Memory B cell (primary cell): ENCODE measurements around the gene IL12RB2.
"Not testable (repeated sequence)": the region's sequence is repeated elsewhere in the genome, so short reads cannot be mapped to it uniquely, and the experiment has no call there.

Source experiments
- ATAC-seq: fragments of 150-1000 bp; cut with Tn5 transposase; 2 replicates; pipeline ENCODE4 v1.10.0; 2021; ENCODE audit warnings: low read depth, mild to moderate bottlenecking, moderate library complexity
- DNase-seq, 2 donors: peaks; one replicate each; pipeline ENCODE4 v3.0.0; 2022; ENCODE audit warnings: low spot score in 2 of 2
- H3K27ac Mint-ChIP-seq: one replicate; pipeline ENCODE4 v1.8.0; 2022; ENCODE audit warnings: mild to moderate bottlenecking, moderate library complexity, mixed read lengths
- H3K27me3 Mint-ChIP-seq: one replicate; pipeline ENCODE4 v1.8.0; 2022; ENCODE audit warnings: mixed read lengths
- H3K36me3 Mint-ChIP-seq: one replicate; pipeline ENCODE4 v1.8.0; 2022; ENCODE audit warnings: mild to moderate bottlenecking, mixed read lengths
- H3K4me1 Mint-ChIP-seq: one replicate; pipeline ENCODE4 v1.8.0; 2022; ENCODE audit warnings: mixed read lengths
- H3K4me3 Mint-ChIP-seq: one replicate; pipeline ENCODE4 v1.8.0; 2022; ENCODE audit warnings: mild to moderate bottlenecking, moderate library complexity, mixed read lengths
- H3K9me3 Mint-ChIP-seq: one replicate; pipeline ENCODE4 v1.8.0; 2022; ENCODE audit warnings: mixed read lengths

IL12RB2 gene

GRCh38 chr1:67407498-67407897 is 99.8 kb downstream of the IL12RB2 start:
- ATAC-seq (no peak), DNase-seq (no peak)
- Mint-ChIP-seq H3K4me1 (no peaks in the 10 kb centered on the region), H3K36me3 (peaks cover 6% of the 10 kb centered on the region), H3K4me3 (no peak overlapping the region), H3K9me3 (no peaks in the 10 kb centered on the region), H3K27me3 (no peaks in the 10 kb centered on the region), H3K27ac (no peak overlapping the region)

- no peak overlapping the region for H3K27ac Mint-ChIP-seq
- H3K4me1 Mint-ChIP-seq = no peaks in the 10 kb centered on the region
- no peak overlapping the region for H3K4me3 Mint-ChIP-seq
- ATAC-seq (no peak), DNase-seq (no peak)
- H3K36me3 Mint-ChIP-seq = peaks cover 6% of the 10 kb centered on the region
- H3K27me3 Mint-ChIP-seq = no peaks in the 10 kb centered on the region
- no peaks in the 10 kb centered on the region for H3K9me3 Mint-ChIP-seq
Observed at GRCh38 chr1:67408148-67408547, 100.5 kb downstream of the IL12RB2 start.

GRCh38 chr1:67413101-67413500 is 105.4 kb downstream of the IL12RB2 start:
- DNase-seq, H3K4me1 Mint-ChIP-seq, H3K4me3 Mint-ChIP-seq, H3K27me3 Mint-ChIP-seq, H3K27ac Mint-ChIP-seq, ATAC-seq, H3K9me3 Mint-ChIP-seq: not testable (repeated sequence)
- H3K36me3 Mint-ChIP-seq = peaks cover 15% of the 10 kb centered on the region

- DNase-seq = no peak
- ATAC-seq = no peak
- no peaks in the 10 kb centered on the region for H3K9me3 Mint-ChIP-seq
- peaks cover 17% of the 10 kb centered on the region for H3K36me3 Mint-ChIP-seq
- no peaks in the 10 kb centered on the region for H3K4me1 Mint-ChIP-seq
- H3K27ac Mint-ChIP-seq = no peak overlapping the region
- no peak overlapping the region for H3K4me3 Mint-ChIP-seq
- no peaks in the 10 kb centered on the region for H3K27me3 Mint-ChIP-seq
Observed at GRCh38 chr1:67414574-67414973, 106.9 kb downstream of the IL12RB2 start.

- Mint-ChIP-seq H3K36me3 (peaks cover 18% of the 10 kb centered on the region), H3K27ac (no peak overlapping the region), H3K9me3 (no peaks in the 10 kb centered on the region), H3K4me1 (no peaks in the 10 kb centered on the region), H3K4me3 (no peak overlapping the region), H3K27me3 (no peaks in the 10 kb centered on the region)
- DNase-seq (no peak), ATAC-seq (no peak)
Observed at GRCh38 chr1:67415041-67415440, 107.4 kb downstream of the IL12RB2 start.

- not testable (repeated sequence) for DNase-seq, H3K9me3 Mint-ChIP-seq, H3K4me1 Mint-ChIP-seq, H3K27me3 Mint-ChIP-seq, H3K4me3 Mint-ChIP-seq
- Mint-ChIP-seq H3K36me3 (peaks cover 32% of the 10 kb centered on the region), H3K27ac (peak overlapping the region; percentile 78)
- ATAC-seq = peak; percentile 47
Observed at GRCh38 chr1:67417733-67418132, 110.1 kb downstream of the IL12RB2 start.

- no peak overlapping the region for H3K4me3 Mint-ChIP-seq
- H3K27me3 Mint-ChIP-seq = no peaks in the 10 kb centered on the region
- no peaks in the 10 kb centered on the region for H3K9me3 Mint-ChIP-seq
- no peak for ATAC-seq
- H3K27ac Mint-ChIP-seq = peak overlapping the region; percentile 50
- H3K36me3 Mint-ChIP-seq = peaks cover 34% of the 10 kb centered on the region
- H3K4me1 Mint-ChIP-seq = no peaks in the 10 kb centered on the region
- DNase-seq = no peak
Observed at GRCh38 chr1:67418839-67419586, 111.3 kb downstream of the IL12RB2 start.

GRCh38 chr1:67420835-67421492 is 113.3 kb downstream of the IL12RB2 start:
- Mint-ChIP-seq H3K27ac (no peak overlapping the region), H3K4me3 (no peak overlapping the region), H3K36me3 (peaks cover 31% of the 10 kb centered on the region), H3K4me1 (no peaks in the 10 kb centered on the region), H3K9me3 (no peaks in the 10 kb centered on the region), H3K27me3 (no peaks in the 10 kb centered on the region)
- DNase-seq (no peak), ATAC-seq (no peak)

- DNase-seq (no peak), ATAC-seq (no peak)
- Mint-ChIP-seq H3K27ac (peak overlapping the region; percentile 99), H3K27me3 (no peaks in the 10 kb centered on the region), H3K4me1 (peaks cover 23% of the 10 kb centered on the region), H3K36me3 (peaks cover 21% of the 10 kb centered on the region), H3K9me3 (no peaks in the 10 kb centered on the region), H3K4me3 (peak overlapping the region; percentile 94)
Observed at GRCh38 chr1:67427465-67427864, 119.8 kb downstream of the IL12RB2 start.

GRCh38 chr1:67427947-67428346 is 120.3 kb downstream of the IL12RB2 start:
- Mint-ChIP-seq H3K27ac (peak overlapping the region; percentile 99), H3K4me1 (peaks cover 23% of the 10 kb centered on the region), H3K4me3 (peak overlapping the region; percentile 94), H3K9me3 (no peaks in the 10 kb centered on the region), H3K27me3 (no peaks in the 10 kb centered on the region), H3K36me3 (peaks cover 16% of the 10 kb centered on the region)
- no peak for ATAC-seq
- no peak for DNase-seq

- Mint-ChIP-seq H3K27ac (peak overlapping the region; percentile 99), H3K27me3 (no peaks in the 10 kb centered on the region), H3K4me3 (peak overlapping the region; percentile 94), H3K9me3 (no peaks in the 10 kb centered on the region), H3K4me1 (peaks cover 29% of the 10 kb centered on the region), H3K36me3 (peaks cover 15% of the 10 kb centered on the region)
- no peak for ATAC-seq
- peak in 1 of 2 donors; percentile 19 for DNase-seq
Observed at GRCh38 chr1:67429011-67429527, 121.4 kb downstream of the IL12RB2 start.

GRCh38 chr1:67429528-67430357 is 122.1 kb downstream of the IL12RB2 start:
- DNase-seq = peak in 1 of 2 donors; percentile 11
- peaks cover 31% of the 10 kb centered on the region for H3K4me1 Mint-ChIP-seq

GRCh38 chr1:67430358-67431155 is 122.9 kb downstream of the IL12RB2 start, which contains the start of gene SERBP1:
Gene SERBP1 (minus strand): TSS chr1:67430402. CDS start chr1:67430300, 102 bp downstream.
- DNase-seq (peak; percentile 89 to 92), ATAC-seq (peak; percentile 84)
- Mint-ChIP-seq H3K4me1 (peaks cover 31% of the 10 kb centered on the region), H3K27ac (peak within 1 kb of the TSS; percentile 99), H3K36me3 (peaks cover 10% of the 10 kb centered on the region), H3K4me3 (peak within 1 kb of the TSS; percentile 94), H3K27me3 (no peaks in the 10 kb centered on the region), H3K9me3 (no peaks in the 10 kb centered on the region)

More at GRCh38 chr1:67429528-67430357, 122.1 kb downstream of the IL12RB2 start:
- H3K27me3 Mint-ChIP-seq = no peaks in the 10 kb centered on the region
- peak overlapping the region; percentile 94 for H3K4me3 Mint-ChIP-seq
- peak; percentile 6 for ATAC-seq
- H3K27ac Mint-ChIP-seq = peak overlapping the region; percentile 99
- no peaks in the 10 kb centered on the region for H3K9me3 Mint-ChIP-seq
- H3K36me3 Mint-ChIP-seq = peaks cover 11% of the 10 kb centered on the region
